Lung (tissue), 12 donors: Measurements from ENCODE around the gene MRPL52. TPM values are rescaled to one million over a fixed set of nuclear protein-coding genes. Genes with fewer than 3 reads are reported as not detected.

Experiments used
- ATAC-seq: fragments of 200-7000 bp; cut with Tn5 transposase; one replicate; pipeline ENCODE4 v1.9.1; 2020; ENCODE audit warnings: moderate number of reproducible peaks; ENCODE audit not compliant: insufficient read depth, low FRiP score
- DNase-seq, 3 donors: peaks; one replicate each; pipeline ENCODE4 v3.0.0-alpha.2; 2013 to 2017
- H3K27ac ChIP-seq, 2 donors: one replicate each; pipeline ENCODE4 v1.5.1; 2013; ENCODE audit warnings: mild to moderate bottlenecking in 2 of 2, moderate library complexity in 2 of 2, control low read depth in 1 of 2, inconsistent platforms in 1 of 2, low read depth in 1 of 2, low read length in 1 of 2
- H3K27me3 ChIP-seq, 3 donors: one replicate each; pipeline ENCODE4 v1.5.1; 2013; ENCODE audit warnings: low read length in 2 of 3; ENCODE audit not compliant: control insufficient read depth in 3 of 3, insufficient read depth in 3 of 3
- H3K36me3 ChIP-seq, 4 donors: one replicate each; pipeline ENCODE4 v1.5.1; 2013; ENCODE audit warnings: low read length in 4 of 4, mild to moderate bottlenecking in 1 of 4, moderate library complexity in 1 of 4; ENCODE audit not compliant: control insufficient read depth in 4 of 4, insufficient read depth in 4 of 4
- H3K4me1 ChIP-seq, 5 donors: one replicate each; pipeline ENCODE4 v1.5.1; 2013; ENCODE audit warnings: low read length in 5 of 5, mild to moderate bottlenecking in 2 of 5, moderate library complexity in 1 of 5; ENCODE audit not compliant: control insufficient read depth in 5 of 5, insufficient read depth in 5 of 5
- H3K4me3 ChIP-seq: one replicate; pipeline ENCODE4 v1.5.1; 2013; ENCODE audit warnings: mild to moderate bottlenecking, control low read depth, moderate library complexity
- H3K9ac ChIP-seq, 2 donors: one replicate each; pipeline ENCODE4 v1.5.1; 2013; ENCODE audit warnings: low read length in 2 of 2, control low read depth in 1 of 2; ENCODE audit not compliant: insufficient read depth in 1 of 2
- H3K9me3 ChIP-seq, 4 donors: one replicate each; pipeline ENCODE4 v1.5.1; 2013; ENCODE audit warnings: low read length in 3 of 4, mild to moderate bottlenecking in 1 of 4, moderate library complexity in 1 of 4; ENCODE audit not compliant: control insufficient read depth in 4 of 4, insufficient read depth in 3 of 4
- WGBS, 2 donors: extraction: QIAGEN DNeasy Blood & Tissue Kit; methylation state at CpG; one replicate each; pipeline ENCODE4 v1.1.7; 2013; 5-methylcytosine and 5-hydroxymethylcytosine counted together
- polyA plus RNA-seq, 2 donors: library from polyadenylated mRNA; stranded (reverse); fragments of 200-250 nt; gene quantifications; one replicate each; pipeline ENCODE4 v1.2.1, GENCODE V29; 2013
- total RNA-seq, 2 donors: library from RNA; depleted of rRNA in 1 of 2; stranded (reverse); fragments of >200 nt in 1 of 2; gene quantifications; one replicate each; pipeline ENCODE4 v1.2.1, GENCODE V29; 2014 to 2021
- TF ChIP-seq, protein P1 (sequence below): IDR thresholded peaks from 2 replicates; pipeline ENCODE4 v1.5.1; 2012; ENCODE audit warnings: mild to moderate bottlenecking; ENCODE audit errors: control extremely low read depth, extremely low read depth
- donor health status: control.
- donor health status: control.
- donor health status: Bipolar disorder and iron deficiency.
- donor health status: healthy.
- donor health status: DM: yes; HTN: yes; CAD: no.

Gene MRPL52
- total and polyA plus RNA-seq, 4 donors: 27.5 to 239 (median 103) TPM

- ATAC-seq (no peak), DNase-seq (no peak)
- Histone ChIP-seq H3K9me3 (no peaks in the 10 kb centered on the region), H3K27ac (no peak overlapping the region), H3K36me3 (peaks cover 12 to 55% (median 29%) of the 10 kb centered on the region in 4 donors), H3K4me1 (peaks cover 0 to 8% (median 4%) of the 10 kb centered on the region in 5 donors), H3K4me3 (no peak overlapping the region), H3K9ac (no peak overlapping the region), H3K27me3 (no peaks in the 10 kb centered on the region)
- WGBS, 2 donors: 97% methylated on average over 20 of the region's 20 CpGs
- TF ChIP-seq, protein P1, sequence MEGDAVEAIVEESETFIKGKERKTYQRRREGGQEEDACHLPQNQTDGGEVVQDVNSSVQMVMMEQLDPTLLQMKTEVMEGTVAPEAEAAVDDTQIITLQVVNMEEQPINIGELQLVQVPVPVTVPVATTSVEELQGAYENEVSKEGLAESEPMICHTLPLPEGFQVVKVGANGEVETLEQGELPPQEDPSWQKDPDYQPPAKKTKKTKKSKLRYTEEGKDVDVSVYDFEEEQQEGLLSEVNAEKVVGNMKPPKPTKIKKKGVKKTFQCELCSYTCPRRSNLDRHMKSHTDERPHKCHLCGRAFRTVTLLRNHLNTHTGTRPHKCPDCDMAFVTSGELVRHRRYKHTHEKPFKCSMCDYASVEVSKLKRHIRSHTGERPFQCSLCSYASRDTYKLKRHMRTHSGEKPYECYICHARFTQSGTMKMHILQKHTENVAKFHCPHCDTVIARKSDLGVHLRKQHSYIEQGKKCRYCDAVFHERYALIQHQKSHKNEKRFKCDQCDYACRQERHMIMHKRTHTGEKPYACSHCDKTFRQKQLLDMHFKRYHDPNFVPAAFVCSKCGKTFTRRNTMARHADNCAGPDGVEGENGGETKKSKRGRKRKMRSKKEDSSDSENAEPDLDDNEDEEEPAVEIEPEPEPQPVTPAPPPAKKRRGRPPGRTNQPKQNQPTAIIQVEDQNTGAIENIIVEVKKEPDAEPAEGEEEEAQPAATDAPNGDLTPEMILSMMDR: no peak
These were observed 46.1 kb downstream of the MRPL52 start for GRCh38 chr14:22875748-22876319.

GRCh38 chr14:22877000-22877501 is 47.4 kb downstream of the MRPL52 start:
- H3K9ac ChIP-seq: no peak overlapping the region
- TF ChIP-seq, protein P1: no peak
- peaks cover 0 to 8% (median 4%) of the 10 kb centered on the region in 5 donors for H3K4me1 ChIP-seq
- WGBS, 2 donors: 95 to 98% methylated on average over 22 of the region's 22 CpGs
- H3K4me3 ChIP-seq: no peak overlapping the region
- DNase-seq (no peak), ATAC-seq (no peak)
- H3K9me3 ChIP-seq: no peaks in the 10 kb centered on the region
- H3K36me3 ChIP-seq: peaks cover 12 to 55% (median 29%) of the 10 kb centered on the region in 4 donors
- H3K27ac ChIP-seq: no peak overlapping the region
- H3K27me3 ChIP-seq: no peaks in the 10 kb centered on the region

- peaks cover 12 to 55% (median 29%) of the 10 kb centered on the region in 4 donors for H3K36me3 ChIP-seq
- no peak overlapping the region for H3K4me3 ChIP-seq
- 79 to 81% methylated on average over 8 of the region's 8 CpGs for WGBS, 2 donors
- H3K9ac ChIP-seq: no peak overlapping the region
- H3K4me1 ChIP-seq: peaks cover 0 to 12% (median 8%) of the 10 kb centered on the region in 5 donors
- no peak overlapping the region for H3K27ac ChIP-seq
- TF ChIP-seq, protein P1: no peak
- H3K9me3 ChIP-seq: no peaks in the 10 kb centered on the region
- DNase-seq (no peak), ATAC-seq (no peak)
- no peaks in the 10 kb centered on the region for H3K27me3 ChIP-seq
These were observed 48.9 kb downstream of the MRPL52 start for GRCh38 chr14:22878271-22879246.
